Stimulated activated CD4-positive, alpha-beta T cell treated with anti-CD3 and anti-CD28 coated beads, Interleukin-2, amount 100 ng/mL, for 4 hours (primary cell): Measurements from ENCODE around the gene SAE1.

Experiments
- DNase-seq: peaks from one replicate; pipeline ENCODE4 v3.0.0-alpha.2; 2020; ENCODE audit warnings: low read depth

The SAE1 gene

GRCh38 chr19:47221080-47221841 lies 90.6 kb downstream of the SAE1 start:
- DNase-seq, result no peak

GRCh38 chr19:47221890-47222289 lies 91.3 kb downstream of the SAE1 start:
- DNase-seq, result no peak

- peak; percentile 80 for DNase-seq
These were observed 95.3 kb downstream of the SAE1 start for GRCh38 chr19:47225746-47226425.

GRCh38 chr19:47226426-47227351 lies 96.1 kb downstream of the SAE1 start:
- DNase-seq, result no peak

- DNase-seq, result no peak
These were observed 96.9 kb downstream of the SAE1 start for GRCh38 chr19:47227352-47228167.

- DNase-seq, result no peak
These were observed 97.7 kb downstream of the SAE1 start for GRCh38 chr19:47228168-47228936.

- DNase-seq, result no peak
These were observed 98.5 kb downstream of the SAE1 start for GRCh38 chr19:47228937-47229675.

GRCh38 chr19:47229676-47230053 lies 99.0 kb downstream of the SAE1 start:
- no peak for DNase-seq

GRCh38 chr19:47230054-47230920 lies 99.7 kb downstream of the SAE1 start:
- DNase-seq, result peak; percentile 70

GRCh38 chr19:47230921-47231214 lies 100.2 kb downstream of the SAE1 start, which contains the start of gene BBC3:
BBC3 (minus strand) TSS chr19:47231199; CDS start chr19:47228431, 2,768 bp downstream.
- no peak for DNase-seq

GRCh38 chr19:47231215-47232054 lies 100.8 kb downstream of the SAE1 start:
- peak; percentile 89 for DNase-seq

GRCh38 chr19:47232422-47233211 lies 102.0 kb downstream of the SAE1 start:
- no peak for DNase-seq

GRCh38 chr19:47236072-47236675 lies 105.5 kb downstream of the SAE1 start:
- no peak for DNase-seq

- no peak for DNase-seq
These were observed 108.5 kb downstream of the SAE1 start for GRCh38 chr19:47239152-47239551.

- DNase-seq, result no peak
These were observed 109.1 kb downstream of the SAE1 start for GRCh38 chr19:47239610-47240296.

- no peak for DNase-seq
These were observed 109.9 kb downstream of the SAE1 start for GRCh38 chr19:47240556-47240955.
